K562 (cell line): ENCODE data around the gene PNPO. TPM values are rescaled to one million over a fixed set of nuclear protein-coding genes. Genes with fewer than 3 reads are reported as not detected.

Experiments
- AFF4 ChIP-seq: sonication (generic); formaldehyde crosslinking; IDR thresholded peaks from 2 replicates; pipeline ENCODE4 v1.8.0; 2023; ENCODE audit warnings: mild to moderate bottlenecking, missing genetic modification reagents
- BCL6 ChIP-seq: fragments of 250-450 bp; sonication (Bioruptor Pico); IDR thresholded peaks from 2 replicates; pipeline ENCODE4 v1.4.0; 2020
- BCLAF1 ChIP-seq, 2 experiments: fragments of 450-650 bp in 1 of 2; IDR thresholded peaks; 2 replicates each; pipeline ENCODE4 v1.6.1; 2011 to 2017; ENCODE audit warnings: low read depth in 2 of 2, antibody characterized with exemption in 1 of 2, borderline replicate concordance in 1 of 2, low read length in 1 of 2, mild to moderate bottlenecking in 1 of 2, mixed read lengths in 1 of 2; ENCODE audit not compliant: control insufficient read depth in 1 of 2
- EGR1 ChIP-seq: fragments of 450-650 bp; conservative IDR thresholded peaks from 2 replicates; pipeline ENCODE4 v1.6.1; 2017; ENCODE audit warnings: mild to moderate bottlenecking
- EHMT2 ChIP-seq: fragments of 450-650 bp; IDR thresholded peaks from 2 replicates; pipeline ENCODE4 v1.6.1; 2018; ENCODE audit warnings: antibody characterized with exemption
- MXI1 ChIP-seq: IDR thresholded peaks from 2 replicates; pipeline ENCODE4 v1.6.1; 2011; ENCODE audit warnings: low read depth, mild to moderate bottlenecking, improper control_type of control experiment, low read length
- NFIX ChIP-seq: fragments of 250-450 bp; sonication (Bioruptor Pico); IDR thresholded peaks from 2 replicates; pipeline ENCODE4 v1.4.0; 2020; ENCODE audit warnings: low read depth, mild to moderate bottlenecking, moderate library complexity
- NKRF ChIP-seq: fragments of 450-650 bp; IDR thresholded peaks from 2 replicates; pipeline ENCODE4 v1.6.1; 2016; ENCODE audit warnings: borderline replicate concordance
- NR0B1 ChIP-seq: fragments of 450-650 bp; IDR thresholded peaks from one replicate; pipeline ENCODE4 v1.6.1; 2018; ENCODE audit warnings: mild to moderate bottlenecking, moderate library complexity; ENCODE audit not compliant: partially characterized antibody
- OTX1 ChIP-seq: fragments of 450-650 bp; formaldehyde crosslinking; IDR thresholded peaks from 2 replicates; pipeline ENCODE4 v1.4.0; 2022; ENCODE audit warnings: mild to moderate bottlenecking
- POLR3A ChIP-seq: IDR thresholded peaks from 2 replicates; pipeline ENCODE4 v1.6.1; 2011; ENCODE audit warnings: borderline replicate concordance, mild to moderate bottlenecking, moderate library complexity; ENCODE audit not compliant: insufficient read length, insufficient read depth; ENCODE audit errors: extremely low read depth
- UBTF ChIP-seq, 2 experiments: IDR thresholded peaks; 2 replicates each; pipeline ENCODE4 v1.6.1; 2012; ENCODE audit warnings: improper control_type of control experiment in 2 of 2, low read depth in 2 of 2, low read length in 2 of 2, borderline replicate concordance in 1 of 2
- polyA plus RNA-seq, 8 experiments: library from polyadenylated mRNA; depleted of rRNA in 4 of 8; stranded (reverse) in 5 of 8; unstranded in 3 of 8; fragments of >200 nt; fragmentation: Nextera tagmentation in 2 of 8; fragmentation: Illumina TruSeq in 1 of 8; extraction: Ambion mirVana in 2 of 8; extraction: Trizol in 1 of 8; gene quantifications; 2 replicates each; pipeline versions ENCODE4 v1.2.1 to v1.2.3, GENCODE V29; 2011 to 2014; ENCODE audit warnings: inconsistent platforms in 1 of 8, missing spikeins in 1 of 8
- total RNA-seq, 7 experiments: library from RNA; depleted of rRNA in 6 of 7; stranded (reverse); fragments of >200 nt in 6 of 7; fragmentation: Illumina TruSeq in 2 of 7; extraction: Trizol in 2 of 7; gene quantifications; 2 replicates each; pipeline versions ENCODE4 v1.2.1 to v1.2.3, GENCODE V29; 2011 to 2021; ENCODE audit warnings: low replicate concordance in 1 of 7

The PNPO gene
- total and polyA plus RNA-seq, 9 of the 15 experiments (the other 6 are each of a cell fraction or from before 2014, with no cell fraction given), result 16.6 to 39.0 (median 27.4) TPM

GRCh38 chr17:47894498-47895346, 46.6 kb upstream of the PNPO start (continued):
- TF ChIP-seq AFF4 (CRISPR knock-in tag), result peak; percentile 72; the same call in 1 of the 2 replicates
- TF ChIP-seq NFIX (CRISPR knock-in tag), result no peak
- TF ChIP-seq POLR3A, result no peak
- peak; percentile 58; the same call in 1 of the 2 replicates for TF ChIP-seq EHMT2
- TF ChIP-seq OTX1 (CRISPR knock-in tag), result 0 out of 2 replicates have a peak, but pooled peaks have one; percentile 72
- TF ChIP-seq BCL6 (CRISPR knock-in tag), result no peak
- no peak for TF ChIP-seq NR0B1
- no peak for TF ChIP-seq BCLAF1 (IDR thresholded peaks at IDR 0.05; ENCODE audit: borderline replicate concordance in 1 of 2, control insufficient read depth in 1 of 2, low read depth in 2 of 2, low read length in 1 of 2)
- TF ChIP-seq UBTF (IDR thresholded peaks at IDR 0.05; ENCODE audit: borderline replicate concordance in 1 of 2, low read depth in 2 of 2, low read length in 2 of 2), result 0 out of 4 replicates have a peak, but pooled peaks of 1 of the 2 experiments have one; percentile 7
- TF ChIP-seq NKRF, result 0 out of 2 replicates have a peak, but pooled peaks have one; percentile 16
- TF ChIP-seq MXI1, result no peak
- peak; percentile 61; the same call in 1 of the 2 replicates for TF ChIP-seq EGR1
